KOPT-K1 (cell line): ENCODE measurements around the gene NOL6.
"Not testable (repeated sequence)": the region's sequence is repeated elsewhere in the genome, so short reads cannot be mapped to it uniquely, and the experiment has no call there.

Source experiments
- H3K27ac ChIP-seq: fragments of 200-600 bp; sonication (generic); 2 replicates; pipeline ENCODE4 v1.5.1; 2016; ENCODE audit warnings: antibody characterized with exemption, mild to moderate bottlenecking, low read depth, low read length; ENCODE audit not compliant: poor library complexity, severe bottlenecking
- H3K36me3 ChIP-seq: fragments of 200-600 bp; sonication (generic); 2 replicates; pipeline ENCODE4 v1.5.1; 2017; ENCODE audit warnings: antibody characterized with exemption, mild to moderate bottlenecking, low read length, moderate library complexity; ENCODE audit not compliant: insufficient read depth
- H3K9me3 ChIP-seq: fragments of 200-600 bp; sonication (generic); 2 replicates; pipeline ENCODE4 v1.5.1; 2017; ENCODE audit warnings: antibody characterized with exemption, low read length, mild to moderate bottlenecking; ENCODE audit not compliant: insufficient read depth, poor library complexity, severe bottlenecking

Gene NOL6

DNA sequence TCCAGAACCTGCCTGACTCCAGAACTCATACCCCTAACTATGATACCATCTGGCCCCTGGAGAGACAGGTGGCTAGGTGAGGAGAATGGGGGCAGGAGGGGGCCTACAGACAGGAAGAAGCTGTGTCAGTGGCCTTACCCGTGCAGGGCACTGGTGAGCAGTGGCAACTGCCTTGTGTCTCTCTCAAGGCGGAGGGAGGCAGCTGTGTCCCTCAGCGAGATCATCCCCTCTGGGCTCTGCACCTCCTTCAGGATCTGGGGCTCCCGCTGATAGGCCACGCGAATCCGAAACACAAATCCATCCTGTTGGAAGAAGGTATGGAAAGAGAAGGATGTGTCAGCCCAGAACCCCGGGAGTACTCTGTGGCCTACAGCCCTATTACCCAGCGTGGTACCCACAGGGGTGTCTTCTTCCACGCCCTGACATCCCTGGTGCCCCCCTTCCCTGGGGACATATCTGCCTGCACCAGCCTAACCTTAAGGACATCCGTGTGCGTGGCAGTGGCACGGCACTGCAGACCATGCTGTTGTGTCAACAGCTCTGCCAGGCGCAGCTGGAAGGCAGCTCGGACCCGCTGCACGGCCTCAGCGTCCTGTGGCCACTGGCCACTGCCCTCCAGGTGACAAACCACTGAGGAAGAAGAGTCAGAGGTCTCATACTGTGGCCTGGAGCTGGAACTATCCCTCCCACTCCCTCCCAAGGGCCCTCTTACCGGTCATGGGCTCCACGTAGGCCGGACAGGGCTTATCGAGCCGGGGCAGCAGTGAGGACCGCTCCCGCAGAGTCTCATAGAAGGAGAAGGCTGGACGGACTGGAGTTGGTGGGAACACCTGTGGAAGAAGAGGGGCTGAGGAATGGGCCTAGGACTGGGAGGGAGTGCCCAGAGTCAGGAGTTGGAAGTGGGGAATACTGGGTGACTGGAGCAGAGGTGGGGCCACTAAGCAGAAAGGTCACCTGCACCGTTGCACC is 7.8 kb downstream of the NOL6 start:
- Histone ChIP-seq H3K9me3 (no peaks in the 10 kb centered on the region), H3K27ac (no peak overlapping the region)

DNA sequence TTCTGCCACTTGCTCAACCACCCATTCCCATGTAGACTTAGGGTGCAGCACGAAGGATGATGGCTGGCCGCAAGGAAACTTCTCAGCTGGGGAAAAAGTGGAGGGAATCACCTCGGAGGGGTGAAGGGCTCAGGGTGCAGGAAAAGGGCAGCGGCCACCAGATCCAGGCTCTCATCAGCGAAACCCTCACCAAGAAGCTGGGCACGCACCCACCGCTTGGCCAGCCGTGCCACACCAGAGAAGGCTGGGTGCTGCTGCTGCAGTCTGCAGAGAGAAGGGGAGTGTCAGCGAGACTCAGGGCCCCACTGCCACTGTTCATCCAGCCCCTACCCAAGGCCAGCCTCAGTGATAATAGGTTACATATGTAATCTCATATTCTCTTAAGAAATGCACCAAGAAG is 8.6 kb downstream of the NOL6 start:
- peaks cover 100% of the 10 kb centered on the region for H3K36me3 ChIP-seq
- H3K9me3 ChIP-seq = no peaks in the 10 kb centered on the region
- no peak overlapping the region for H3K27ac ChIP-seq

More for the DNA sequence above, 7.8 kb downstream of the NOL6 start:
- peaks cover 99% of the 10 kb centered on the region for H3K36me3 ChIP-seq

DNA sequence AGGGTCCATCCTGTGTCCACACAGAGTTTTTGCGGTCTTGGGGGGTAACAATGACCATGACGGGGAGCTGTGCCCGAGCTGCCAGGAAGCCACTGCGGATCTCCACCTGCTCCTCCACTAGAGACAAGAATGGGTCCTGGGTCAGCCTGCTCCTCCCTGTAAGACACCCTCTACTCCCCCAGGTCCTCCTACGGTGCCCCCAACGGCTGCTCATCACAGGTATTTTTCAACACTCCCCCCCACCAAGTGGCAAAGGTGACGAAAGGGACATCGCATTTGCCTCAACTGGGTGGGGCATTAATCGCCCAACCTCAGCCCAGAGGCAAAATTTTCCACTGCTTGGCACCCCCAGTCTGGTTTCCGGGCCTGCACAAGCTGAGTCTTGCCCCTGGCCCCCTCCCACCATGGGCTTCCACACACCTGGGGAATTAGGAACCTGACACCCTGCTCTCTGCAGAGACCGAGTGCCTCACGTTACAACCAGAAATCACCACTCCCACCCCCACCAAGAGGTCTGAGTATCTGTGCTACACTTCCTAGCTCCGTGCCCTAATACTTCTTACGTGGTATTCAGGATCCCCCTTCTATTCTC is 9.6 kb downstream of the NOL6 start:
- Histone ChIP-seq H3K36me3 (peaks cover 96% of the 10 kb centered on the region), H3K27ac (no peak overlapping the region), H3K9me3 (no peaks in the 10 kb centered on the region)

DNA sequence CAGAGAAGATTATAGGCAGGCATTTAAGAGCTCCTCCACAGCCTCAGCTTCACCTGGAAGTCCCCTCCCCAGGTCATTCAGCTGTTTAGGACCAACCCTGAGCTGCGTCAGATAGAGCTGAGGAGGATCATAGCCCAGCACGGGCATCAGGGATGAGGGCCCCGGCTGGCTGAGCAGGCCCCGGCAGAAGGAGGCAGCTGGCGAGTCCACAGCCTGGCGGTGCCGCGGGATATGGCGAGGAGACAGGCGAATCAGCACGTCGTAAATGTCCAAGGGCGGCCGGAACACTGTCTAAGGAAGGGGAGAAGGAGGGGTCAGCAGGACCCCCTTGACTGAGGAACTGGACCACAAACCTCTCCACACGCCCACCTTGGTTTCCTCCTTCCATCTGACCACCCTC is 10.6 kb downstream of the NOL6 start:
- Histone ChIP-seq H3K36me3 (peaks cover 86% of the 10 kb centered on the region), H3K27ac (no peak overlapping the region), H3K9me3 (no peaks in the 10 kb centered on the region)

DNA sequence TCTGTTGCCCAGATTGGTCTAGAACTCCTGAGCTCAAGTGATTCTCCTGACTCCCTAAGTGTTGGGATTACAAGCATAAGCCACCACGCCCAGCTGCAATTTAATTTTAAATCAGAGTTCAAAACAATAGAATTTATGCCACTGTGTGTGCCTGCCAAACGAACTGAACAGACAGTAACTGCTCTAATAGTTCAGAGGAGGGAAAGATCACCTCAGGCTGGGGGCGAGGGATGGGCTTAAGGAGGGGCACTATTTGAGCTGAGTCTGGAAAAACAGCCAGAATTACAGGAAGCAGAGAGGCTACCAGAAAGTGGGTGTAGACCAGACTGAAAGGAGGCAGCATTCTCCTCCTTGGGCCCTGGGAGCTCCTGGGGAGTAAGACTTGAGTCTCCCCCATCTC is 12.2 kb downstream of the NOL6 start:
- H3K27ac ChIP-seq = no peak overlapping the region
- H3K36me3 ChIP-seq = peaks cover 70% of the 10 kb centered on the region
- no peaks in the 10 kb centered on the region for H3K9me3 ChIP-seq

DNA sequence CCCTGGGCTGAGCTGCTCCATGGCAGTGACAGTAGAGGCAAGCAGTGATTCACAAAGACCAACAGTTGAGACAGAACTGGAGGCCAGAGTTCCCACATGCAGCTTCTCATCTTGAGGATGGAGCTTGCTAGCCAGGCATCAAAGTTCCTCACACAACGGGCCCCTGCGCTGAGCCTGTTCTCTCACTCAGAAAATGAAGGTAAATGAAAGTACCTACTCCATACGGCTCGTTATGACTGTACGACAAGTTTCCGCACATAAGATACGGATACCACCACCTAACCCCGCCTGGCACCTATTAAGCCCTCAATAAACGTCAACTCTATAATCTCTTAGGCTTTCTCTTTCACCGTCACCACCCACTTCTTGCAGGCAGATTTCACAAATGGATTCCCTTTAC is 12.9 kb downstream of the NOL6 start:
- H3K36me3 ChIP-seq = peaks cover 63% of the 10 kb centered on the region
- no peak overlapping the region for H3K27ac ChIP-seq
- no peaks in the 10 kb centered on the region for H3K9me3 ChIP-seq

DNA sequence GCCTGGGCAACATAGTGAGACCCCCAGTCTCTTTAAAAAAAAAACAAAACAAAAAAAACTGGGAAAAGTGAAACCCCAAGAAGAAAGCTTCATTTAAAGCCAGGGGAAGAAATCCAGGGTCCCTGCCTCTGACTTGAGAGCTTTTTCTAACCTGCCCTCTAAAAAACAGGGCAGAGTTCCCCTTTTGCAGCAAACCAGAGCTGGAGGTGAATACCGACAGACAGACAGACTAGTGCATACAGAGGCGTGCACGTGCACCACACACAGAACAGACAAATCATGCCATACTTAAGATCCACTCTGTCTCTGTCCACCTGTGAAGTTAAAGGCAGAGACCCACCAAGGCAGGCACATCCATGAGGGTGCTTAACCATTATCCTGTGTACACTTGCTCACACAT is 14.6 kb downstream of the NOL6 start:
- H3K36me3 ChIP-seq = peaks cover 46% of the 10 kb centered on the region
- H3K27ac ChIP-seq = peak overlapping the region; percentile 75

DNA sequence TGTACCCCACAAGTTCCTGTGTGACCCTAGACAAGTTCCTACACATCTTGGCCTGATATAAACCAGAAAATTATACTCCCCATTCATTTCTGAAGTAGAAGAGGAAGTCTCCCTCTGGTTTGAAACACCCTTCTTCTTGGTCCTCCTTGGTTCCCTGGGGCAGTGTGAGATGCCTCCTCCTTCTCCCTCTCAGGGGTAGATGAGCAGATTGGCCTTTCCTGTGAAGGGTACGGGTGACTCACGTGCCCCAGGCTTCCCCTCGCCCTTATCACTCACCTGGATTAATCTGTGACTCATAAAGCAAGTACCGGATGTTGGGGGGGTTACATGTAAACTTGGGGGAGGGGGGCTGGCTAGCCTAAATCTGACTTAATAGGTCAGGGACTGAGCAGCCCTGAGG is 15.3 kb downstream of the NOL6 start:
- peak overlapping the region; percentile 75 for H3K27ac ChIP-seq
- H3K9me3 ChIP-seq = no peaks in the 10 kb centered on the region
- peaks cover 39% of the 10 kb centered on the region for H3K36me3 ChIP-seq

More for the DNA sequence above, 14.6 kb downstream of the NOL6 start:
- H3K9me3 ChIP-seq = no peaks in the 10 kb centered on the region

DNA sequence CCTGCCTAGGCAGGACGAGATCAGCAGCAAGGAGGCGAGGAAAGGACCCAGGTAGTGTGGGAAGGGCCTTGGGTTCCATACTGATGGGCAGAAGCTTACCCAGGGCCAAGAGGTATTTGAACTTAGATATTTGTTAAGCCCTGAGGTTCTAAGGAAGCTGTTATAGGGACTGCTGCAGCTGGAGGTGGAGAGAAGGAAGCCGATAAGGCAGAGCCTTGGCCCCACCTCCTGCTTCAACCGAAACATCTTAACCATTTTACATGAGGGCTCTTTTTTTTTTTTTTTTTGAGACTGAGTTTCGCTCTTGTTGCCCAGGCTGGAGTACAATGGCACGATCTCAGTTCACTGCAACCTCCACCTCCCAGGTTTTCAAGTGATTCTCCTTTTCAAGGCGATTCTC is 17.8 kb downstream of the NOL6 start:
- Histone ChIP-seq H3K9me3 (no peaks in the 10 kb centered on the region), H3K27ac (peak overlapping the region; percentile 75), H3K36me3 (peaks cover 14% of the 10 kb centered on the region)

DNA sequence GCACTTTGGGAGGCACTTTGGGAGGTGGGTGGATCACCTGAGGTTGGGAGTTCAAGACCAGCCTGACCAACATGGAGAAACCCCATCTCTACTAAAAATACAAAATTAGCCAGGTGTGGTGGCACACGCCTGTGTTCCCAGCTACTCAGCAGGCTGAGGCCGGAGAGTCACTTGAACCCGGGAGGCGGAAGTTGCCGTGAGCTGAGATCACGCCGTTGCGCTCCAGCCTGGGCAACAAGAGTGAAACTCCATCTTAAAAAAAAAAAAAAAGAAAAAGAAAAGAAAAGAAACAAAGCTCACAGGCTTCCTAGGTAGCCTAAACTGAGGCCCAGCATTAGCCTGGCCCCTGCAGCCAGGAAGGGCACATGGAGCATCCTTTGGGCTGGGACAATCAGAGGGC is 18.3 kb downstream of the NOL6 start:
- peak overlapping the region; percentile 75 for H3K27ac ChIP-seq
- H3K36me3 ChIP-seq = not testable (repeated sequence)

DNA sequence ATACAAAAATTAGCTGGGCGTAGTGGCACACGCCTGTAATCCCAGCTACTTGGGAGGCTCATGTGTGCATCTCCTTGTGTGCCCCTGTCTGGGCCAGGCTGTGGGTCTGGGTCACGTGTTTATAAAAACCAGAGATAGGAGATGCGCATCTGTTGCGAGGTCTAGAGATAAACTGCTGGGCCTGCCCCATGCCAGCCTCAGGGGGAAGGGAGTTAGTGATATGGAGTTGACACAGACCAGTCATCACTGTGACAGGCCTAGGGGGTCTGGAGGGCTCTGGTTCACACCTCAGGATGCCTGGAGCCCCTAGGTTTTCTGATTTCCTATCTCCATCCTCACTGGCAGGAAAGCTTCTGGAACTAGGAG is 19.1 kb downstream of the NOL6 start:
- not testable (repeated sequence) for H3K9me3 ChIP-seq, H3K36me3 ChIP-seq
- peak overlapping the region; percentile 83 for H3K27ac ChIP-seq

More for the DNA sequence above, 18.3 kb downstream of the NOL6 start:
- not testable (repeated sequence) for H3K9me3 ChIP-seq

DNA sequence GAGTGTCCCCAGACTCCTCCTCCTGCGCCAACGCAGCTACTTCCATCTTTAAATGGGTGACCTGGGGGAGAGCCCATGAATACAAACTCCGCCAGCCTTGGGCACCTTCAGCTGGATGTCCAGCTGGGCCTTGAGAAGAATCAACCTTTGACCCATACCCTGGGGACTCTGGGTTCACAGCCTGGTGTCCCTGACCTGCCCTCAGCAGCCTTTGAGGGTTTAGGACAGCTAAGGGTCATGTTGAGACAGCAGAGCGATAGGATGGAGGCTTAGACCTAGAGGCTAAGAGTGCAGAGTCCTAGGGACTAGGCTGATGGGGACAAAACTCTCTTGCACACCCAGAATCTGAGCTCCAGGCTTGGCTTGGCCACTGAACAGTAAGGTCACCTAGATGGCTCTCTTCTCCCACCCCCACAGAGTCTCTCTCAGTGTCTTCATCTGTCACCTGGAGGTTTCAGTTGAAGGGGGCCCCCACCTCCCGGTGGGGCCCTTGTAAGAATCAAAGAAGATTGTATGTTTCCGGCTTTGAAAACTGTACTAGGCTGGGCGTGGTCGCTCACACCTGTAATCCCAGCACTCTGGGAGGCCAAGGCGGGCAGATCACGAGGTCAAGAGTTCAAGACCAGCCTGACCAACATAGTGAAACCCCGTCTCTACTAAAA is 19.6 kb downstream of the NOL6 start:
- H3K27ac ChIP-seq = peak overlapping the region; percentile 83
- H3K9me3 ChIP-seq = no peaks in the 10 kb centered on the region
- H3K36me3 ChIP-seq = no peaks in the 10 kb centered on the region

DNA sequence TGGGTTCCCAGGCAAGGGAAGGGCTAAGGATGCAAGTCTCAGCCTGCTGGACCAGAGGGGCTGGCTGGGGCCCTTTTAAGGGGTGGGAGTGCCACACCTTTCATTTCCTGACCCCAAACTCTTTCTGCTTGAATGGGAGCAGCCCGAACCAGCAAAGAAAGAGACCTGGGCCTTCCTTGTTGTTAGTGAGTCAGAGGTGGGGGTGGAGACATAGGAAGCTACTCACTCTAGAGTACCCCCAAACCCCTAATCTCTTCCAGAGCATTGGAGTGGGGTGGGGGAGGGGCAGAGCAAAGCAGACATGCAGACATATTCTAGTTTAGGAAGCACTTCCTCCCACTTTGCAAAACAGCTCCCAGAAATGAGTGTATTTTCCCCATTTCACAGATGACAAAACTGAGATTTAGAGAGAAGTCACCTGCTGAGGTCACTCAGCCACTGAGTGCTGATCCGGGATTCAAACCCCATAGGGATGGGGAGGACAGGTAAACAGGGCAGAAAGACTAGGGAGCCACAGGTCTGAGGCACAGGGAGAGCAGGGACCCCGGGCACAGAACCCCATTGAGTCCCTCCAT is 20.4 kb downstream of the NOL6 start:
- Histone ChIP-seq H3K27ac (peak overlapping the region; percentile 83), H3K9me3 (no peaks in the 10 kb centered on the region), H3K36me3 (no peaks in the 10 kb centered on the region)

DNA sequence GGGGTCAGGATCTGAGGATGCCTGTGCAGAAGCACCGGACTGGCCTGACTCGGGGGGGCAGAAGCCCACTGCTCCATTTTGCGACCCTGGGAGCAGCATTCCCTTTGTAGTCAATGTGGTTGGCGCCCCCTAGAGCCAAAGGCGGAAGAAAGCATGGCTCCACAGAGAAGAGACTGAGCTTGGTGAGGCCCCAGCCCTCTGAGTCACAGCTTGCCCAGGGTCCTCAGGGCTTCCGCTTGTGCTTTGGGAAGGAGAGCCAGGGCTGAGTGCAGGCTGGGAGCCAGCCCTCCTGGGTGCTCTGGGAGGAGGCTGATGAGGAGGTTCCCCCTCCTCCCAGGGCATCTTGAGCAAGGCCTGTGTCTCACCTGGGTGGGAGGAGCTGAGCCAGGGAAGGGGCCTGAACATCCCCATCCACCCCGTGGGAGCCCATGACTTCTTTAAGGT is 20.9 kb downstream of the NOL6 start:
- Histone ChIP-seq H3K36me3 (no peaks in the 10 kb centered on the region), H3K27ac (peak overlapping the region; percentile 83), H3K9me3 (no peaks in the 10 kb centered on the region)

DNA sequence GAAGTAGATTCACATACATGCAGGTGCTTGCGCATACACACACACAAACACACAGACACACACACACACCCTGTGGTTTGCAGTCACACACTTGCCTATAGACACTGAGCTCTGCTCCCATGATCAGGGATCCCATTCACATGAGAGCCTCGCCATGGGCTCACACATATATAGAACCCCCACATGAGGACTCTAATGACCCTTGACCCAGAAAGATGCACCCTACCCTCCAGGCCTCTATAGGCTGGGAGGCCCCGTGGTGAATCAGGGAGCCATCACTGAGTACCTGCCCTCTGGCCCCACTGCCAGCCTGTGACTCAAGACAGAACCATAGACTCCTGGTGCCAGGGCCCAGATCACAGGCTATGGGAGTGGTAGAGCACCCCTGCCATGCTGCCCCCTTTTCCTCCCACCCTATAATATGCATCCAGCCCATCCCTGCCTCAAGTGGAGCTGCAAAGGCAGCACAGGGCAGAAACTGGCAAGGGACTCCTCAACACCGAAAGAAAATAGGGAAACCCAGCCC is 23.0 kb downstream of the NOL6 start:
- Histone ChIP-seq H3K36me3 (no peaks in the 10 kb centered on the region), H3K27ac (no peak overlapping the region), H3K9me3 (no peaks in the 10 kb centered on the region)
